OCI-LY7 (cell line): ENCODE data around the gene EPB41L1.

Experiments used
- EZH2phosphoT487 ChIP-seq: fragments of 200-600 bp; sonication (generic); IDR thresholded peaks from 2 replicates; pipeline ENCODE4 v1.6.1; 2018; ENCODE audit warnings: low read depth, borderline replicate concordance, mild to moderate bottlenecking, mixed run types, antibody characterized with exemption, low read length, moderate library complexity, mixed read lengths
- TF ChIP-seq, protein P1 (sequence below): fragments of 200-600 bp; sonication (generic); conservative IDR thresholded peaks from 2 replicates; pipeline ENCODE4 v1.5.1; 2014; ENCODE audit warnings: mild to moderate bottlenecking, antibody characterized with exemption, low read length, moderate library complexity, mixed read lengths

DNA sequence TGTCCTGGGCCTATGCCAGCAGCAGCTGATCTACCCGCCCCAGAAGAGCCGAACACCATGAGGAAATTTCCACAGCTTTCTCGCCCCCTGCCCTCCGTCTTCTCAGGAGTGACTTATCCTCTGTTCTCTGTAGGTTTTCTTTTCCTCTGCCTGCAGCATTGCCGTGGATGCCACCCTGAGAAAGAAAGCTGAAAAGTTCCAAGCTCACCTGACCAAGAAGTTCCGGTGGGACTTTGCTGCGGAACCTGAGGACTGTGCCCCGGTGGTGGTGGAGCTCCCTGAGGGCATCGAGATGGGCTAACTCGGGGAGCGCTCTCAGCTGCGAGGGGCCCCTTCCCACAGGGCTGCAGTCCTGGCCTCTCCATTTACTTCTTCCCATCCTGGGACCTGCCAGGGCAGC lies 100.9 kb downstream of the EPB41L1 start:
- TF ChIP-seq, protein P1, sequence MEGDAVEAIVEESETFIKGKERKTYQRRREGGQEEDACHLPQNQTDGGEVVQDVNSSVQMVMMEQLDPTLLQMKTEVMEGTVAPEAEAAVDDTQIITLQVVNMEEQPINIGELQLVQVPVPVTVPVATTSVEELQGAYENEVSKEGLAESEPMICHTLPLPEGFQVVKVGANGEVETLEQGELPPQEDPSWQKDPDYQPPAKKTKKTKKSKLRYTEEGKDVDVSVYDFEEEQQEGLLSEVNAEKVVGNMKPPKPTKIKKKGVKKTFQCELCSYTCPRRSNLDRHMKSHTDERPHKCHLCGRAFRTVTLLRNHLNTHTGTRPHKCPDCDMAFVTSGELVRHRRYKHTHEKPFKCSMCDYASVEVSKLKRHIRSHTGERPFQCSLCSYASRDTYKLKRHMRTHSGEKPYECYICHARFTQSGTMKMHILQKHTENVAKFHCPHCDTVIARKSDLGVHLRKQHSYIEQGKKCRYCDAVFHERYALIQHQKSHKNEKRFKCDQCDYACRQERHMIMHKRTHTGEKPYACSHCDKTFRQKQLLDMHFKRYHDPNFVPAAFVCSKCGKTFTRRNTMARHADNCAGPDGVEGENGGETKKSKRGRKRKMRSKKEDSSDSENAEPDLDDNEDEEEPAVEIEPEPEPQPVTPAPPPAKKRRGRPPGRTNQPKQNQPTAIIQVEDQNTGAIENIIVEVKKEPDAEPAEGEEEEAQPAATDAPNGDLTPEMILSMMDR: no peak
- no peak for TF ChIP-seq EZH2phosphoT487
